Peyer's patch (tissue), 4 donors: Measurements from ENCODE around the gene LMAN2L. TPM values are rescaled to one million over a fixed set of nuclear protein-coding genes. Genes with fewer than 3 reads are reported as not detected.

Experiments
- DNase-seq, 3 donors: peaks; one replicate each; pipeline ENCODE4 v3.0.0-alpha.2; 2017 to 2019
- H3K27ac ChIP-seq, 4 donors: fragments of 200-600 bp; sonication (generic); one replicate each; pipeline ENCODE4 v1.5.1; 2016 to 2019
- H3K27me3 ChIP-seq, 2 donors: fragments of 200-600 bp; sonication (generic); one replicate each; pipeline ENCODE4 v1.5.1; 2019
- H3K36me3 ChIP-seq, 3 donors: fragments of 200-600 bp; sonication (generic); one replicate each; pipeline ENCODE4 v1.5.1; 2016 to 2019
- H3K4me1 ChIP-seq, 4 donors: fragments of 200-600 bp; sonication (generic); one replicate each; pipeline ENCODE4 v1.5.1; 2016 to 2019
- H3K4me3 ChIP-seq, 4 donors: fragments of 200-600 bp; sonication (generic); 1 replicate in 3 of 4; 2 replicates in 1 of 4; pipeline ENCODE4 v1.5.1; 2016 to 2019; ENCODE audit warnings: mild to moderate bottlenecking in 1 of 4
- H3K9me3 ChIP-seq, 4 donors: fragments of 200-600 bp; sonication (generic); one replicate each; pipeline ENCODE4 v1.5.1; 2016 to 2019; ENCODE audit warnings: mild to moderate bottlenecking in 1 of 4
- POLR2A ChIP-seq, 2 donors: fragments of 450-650 bp; IDR thresholded peaks; one replicate each; pipeline ENCODE4 v1.5.1; 2017; ENCODE audit warnings: antibody characterized with exemption in 2 of 2, mild to moderate bottlenecking in 2 of 2, moderate library complexity in 2 of 2
- total RNA-seq, 4 donors: library from RNA; depleted of rRNA; stranded (reverse); fragments of >200 nt; gene quantifications; one replicate each; pipeline ENCODE4 v1.1.0, GENCODE V29; 2016
- TF ChIP-seq, protein P1 (sequence below), 6 experiments: fragments of 450-650 bp in 4 of 6; fragments of 200-600 bp in 2 of 6; sonication (generic) in 1 of 6; IDR thresholded peaks; one replicate each; pipeline ENCODE4 v1.5.1; 2017 to 2019; ENCODE audit warnings: antibody characterized with exemption in 6 of 6, mild to moderate bottlenecking in 3 of 6, moderate library complexity in 1 of 6

Gene LMAN2L
- total RNA-seq, 4 donors from 2014 or later = 9.4 to 12.5 (median 10.8) TPM

GRCh38 chr2:96775160-96775559 lies 35.3 kb upstream of the LMAN2L start:
- Histone ChIP-seq H3K27ac (no peak overlapping the region), H3K27me3 (no peaks in the 10 kb centered on the region), H3K36me3 (no peaks in the 10 kb centered on the region), H3K4me3 (no peak overlapping the region), H3K9me3 (no peaks in the 10 kb centered on the region), H3K4me1 (peaks cover 0 to 48% (median 3%) of the 10 kb centered on the region in 4 donors)
- TF ChIP-seq, protein P1, sequence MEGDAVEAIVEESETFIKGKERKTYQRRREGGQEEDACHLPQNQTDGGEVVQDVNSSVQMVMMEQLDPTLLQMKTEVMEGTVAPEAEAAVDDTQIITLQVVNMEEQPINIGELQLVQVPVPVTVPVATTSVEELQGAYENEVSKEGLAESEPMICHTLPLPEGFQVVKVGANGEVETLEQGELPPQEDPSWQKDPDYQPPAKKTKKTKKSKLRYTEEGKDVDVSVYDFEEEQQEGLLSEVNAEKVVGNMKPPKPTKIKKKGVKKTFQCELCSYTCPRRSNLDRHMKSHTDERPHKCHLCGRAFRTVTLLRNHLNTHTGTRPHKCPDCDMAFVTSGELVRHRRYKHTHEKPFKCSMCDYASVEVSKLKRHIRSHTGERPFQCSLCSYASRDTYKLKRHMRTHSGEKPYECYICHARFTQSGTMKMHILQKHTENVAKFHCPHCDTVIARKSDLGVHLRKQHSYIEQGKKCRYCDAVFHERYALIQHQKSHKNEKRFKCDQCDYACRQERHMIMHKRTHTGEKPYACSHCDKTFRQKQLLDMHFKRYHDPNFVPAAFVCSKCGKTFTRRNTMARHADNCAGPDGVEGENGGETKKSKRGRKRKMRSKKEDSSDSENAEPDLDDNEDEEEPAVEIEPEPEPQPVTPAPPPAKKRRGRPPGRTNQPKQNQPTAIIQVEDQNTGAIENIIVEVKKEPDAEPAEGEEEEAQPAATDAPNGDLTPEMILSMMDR (IDR thresholded peaks at IDR 0.05) = no peak
- no peak for TF ChIP-seq POLR2A (IDR thresholded peaks at IDR 0.05)
- no peak for DNase-seq

GRCh38 chr2:96773922-96774321 lies 34.1 kb upstream of the LMAN2L start:
- H3K4me1 ChIP-seq = peaks cover 0 to 61% (median 3%) of the 10 kb centered on the region in 4 donors
- H3K27me3 ChIP-seq = no peaks in the 10 kb centered on the region
- DNase-seq = peak in 2 of 3 donors; percentile 70 to 71
- H3K36me3 ChIP-seq = no peaks in the 10 kb centered on the region
- H3K9me3 ChIP-seq = no peaks in the 10 kb centered on the region
- peak overlapping the region; percentile 20 to 51 (median 36) for H3K4me3 ChIP-seq
- TF ChIP-seq POLR2A (IDR thresholded peaks at IDR 0.05) = no peak
- TF ChIP-seq, protein P1 (IDR thresholded peaks at IDR 0.05) = no peak
- peak overlapping the region; percentile 22 to 73 (median 52) for H3K27ac ChIP-seq

GRCh38 chr2:96772903-96773671 lies 33.2 kb upstream of the LMAN2L start:
- no peak for DNase-seq
- peak overlapping the region in 3 of 4 donors; percentile 10 to 73 (median 37) for H3K27ac ChIP-seq
- peak overlapping the region in 1 of 4 donors; percentile 34 for H3K4me3 ChIP-seq
- H3K36me3 ChIP-seq = no peaks in the 10 kb centered on the region
- no peaks in the 10 kb centered on the region for H3K9me3 ChIP-seq
- TF ChIP-seq POLR2A (IDR thresholded peaks at IDR 0.05) = no peak
- TF ChIP-seq, protein P1 (IDR thresholded peaks at IDR 0.05) = no peak
- no peaks in the 10 kb centered on the region for H3K27me3 ChIP-seq
- H3K4me1 ChIP-seq = peaks cover 0 to 69% (median 3%) of the 10 kb centered on the region in 4 donors

DNA sequence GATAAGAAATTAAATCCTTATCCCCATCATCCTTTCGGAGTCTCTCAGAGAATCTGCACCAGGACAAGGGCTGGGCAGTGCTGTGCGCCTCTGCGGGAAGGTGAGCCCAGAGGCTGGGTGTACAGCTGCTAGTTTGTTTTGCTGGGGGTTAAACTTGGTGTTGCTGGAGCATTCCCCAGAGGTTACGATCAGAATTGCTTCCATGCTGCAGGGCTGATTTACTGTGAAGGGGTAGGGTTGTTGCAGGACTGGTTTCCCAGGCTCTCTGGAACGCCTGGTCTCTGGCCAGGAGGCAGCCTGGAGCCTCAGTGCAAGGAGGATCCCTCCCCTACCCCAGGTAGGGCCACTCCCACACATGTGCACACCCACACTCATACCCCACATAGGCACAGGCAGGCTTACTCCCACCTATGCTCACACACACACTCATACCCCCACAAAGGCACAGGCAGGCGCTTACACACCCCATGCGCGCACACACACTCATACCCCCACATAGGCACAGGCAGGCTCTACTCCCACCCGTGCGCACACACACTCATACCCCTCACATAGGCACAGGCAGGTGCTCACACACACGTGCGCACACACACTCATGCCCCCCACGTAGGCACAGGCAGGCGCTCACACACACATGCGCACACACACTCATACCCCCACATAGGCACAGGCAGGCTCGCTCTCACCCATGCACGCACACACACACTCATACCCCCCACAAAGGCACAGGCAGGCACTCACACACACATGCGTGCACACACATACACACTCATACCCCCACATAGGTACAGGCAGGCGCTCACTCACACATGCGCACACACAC lies 32.1 kb upstream of the LMAN2L start:
- H3K27ac ChIP-seq = peak overlapping the region in 2 of 4 donors; percentile 26 to 55
- peak in 1 of 3 donors; percentile 60 for DNase-seq
- H3K4me1 ChIP-seq = peaks cover 0 to 80% (median 6%) of the 10 kb centered on the region in 4 donors
- no peak overlapping the region for H3K4me3 ChIP-seq
- no peaks in the 10 kb centered on the region for H3K27me3 ChIP-seq
- H3K36me3 ChIP-seq = no peaks in the 10 kb centered on the region
- H3K9me3 ChIP-seq = no peaks in the 10 kb centered on the region
- TF ChIP-seq, protein P1 (IDR thresholded peaks at IDR 0.05) = peak in 3 of 6 experiments; percentile 24 to 34 (median 32)
- peak in 1 of 2 donors; percentile 20 for TF ChIP-seq POLR2A (IDR thresholded peaks at IDR 0.05)

GRCh38 chr2:96770442-96771202 lies 30.8 kb upstream of the LMAN2L start:
- H3K4me1 ChIP-seq = peaks cover 0 to 92% (median 6%) of the 10 kb centered on the region in 4 donors
- no peaks in the 10 kb centered on the region for H3K9me3 ChIP-seq
- TF ChIP-seq, protein P1 (IDR thresholded peaks at IDR 0.05) = no peak
- no peak for TF ChIP-seq POLR2A (IDR thresholded peaks at IDR 0.05)
- H3K4me3 ChIP-seq = no peak overlapping the region
- DNase-seq = no peak
- H3K27ac ChIP-seq = no peak overlapping the region
- H3K27me3 ChIP-seq = no peaks in the 10 kb centered on the region
- H3K36me3 ChIP-seq = no peaks in the 10 kb centered on the region
